Activated CD4-positive, alpha-beta T cell treated with anti-CD3 and anti-CD28 coated beads, Interleukin-2, Interleukin-4, amounts not matched to agents 100 ng/mL and 50 ng/mL, durations not matched to agents 16 hours and 8 hours (primary cell): ENCODE results near the gene PDZD8.
"Not testable (repeated sequence)": the region's sequence is repeated elsewhere in the genome, so short reads cannot be mapped to it uniquely, and the experiment has no call there.

Experiments
- DNase-seq: peaks from one replicate; pipeline ENCODE4 v3.0.0-alpha.2; 2020; ENCODE audit warnings: low spot score

PDZD8 gene

GRCh38 chr10:117254774-117255735 is 120.2 kb downstream of the PDZD8 start:
- DNase-seq: no peak

- DNase-seq: no peak
These were observed 120.9 kb downstream of the PDZD8 start for GRCh38 chr10:117254338-117254737.

- DNase-seq: no peak
These were observed 121.3 kb downstream of the PDZD8 start for GRCh38 chr10:117253908-117254307.

- no peak for DNase-seq
These were observed 124.8 kb downstream of the PDZD8 start for GRCh38 chr10:117250411-117250810.

GRCh38 chr10:117249493-117250093 is 125.6 kb downstream of the PDZD8 start:
- DNase-seq: no peak

- no peak for DNase-seq
These were observed 126.3 kb downstream of the PDZD8 start for GRCh38 chr10:117248750-117249465.

GRCh38 chr10:117246997-117247671 is 128.1 kb downstream of the PDZD8 start:
- no peak for DNase-seq

GRCh38 chr10:117242463-117242832 is 132.8 kb downstream of the PDZD8 start:
- no peak for DNase-seq

GRCh38 chr10:117241541-117242462 is 133.4 kb downstream of the PDZD8 start:
- no peak for DNase-seq

GRCh38 chr10:117240621-117241529 is 134.4 kb downstream of the PDZD8 start, which contains the start of gene SLC18A2:
SLC18A2 (plus strand) TSS chr10:117241114; CDS start chr10:117241694, 580 bp downstream.
- no peak for DNase-seq

GRCh38 chr10:117239721-117240620 is 135.3 kb downstream of the PDZD8 start:
- DNase-seq: no peak

GRCh38 chr10:117239051-117239450 is 136.2 kb downstream of the PDZD8 start:
- DNase-seq: no peak

GRCh38 chr10:117237401-117237991 is 137.7 kb downstream of the PDZD8 start:
- DNase-seq: no peak

GRCh38 chr10:117230107-117230506 is 145.1 kb downstream of the PDZD8 start:
- DNase-seq: not testable (repeated sequence)

- DNase-seq: no peak
These were observed 147.0 kb downstream of the PDZD8 start for GRCh38 chr10:117228210-117228609.
